Measurements from ENCODE around the gene ADAMTS9. TPM values are rescaled to one million over a fixed set of nuclear protein-coding genes. Genes with fewer than 3 reads are reported as not detected.

ADAMTS9 gene
- total and polyA plus RNA-seq, 2 of the 13 experiments (the other 11 are each of a cell fraction or from before 2014, with no cell fraction given) = 0.02 to 0.09 TPM

DNA sequence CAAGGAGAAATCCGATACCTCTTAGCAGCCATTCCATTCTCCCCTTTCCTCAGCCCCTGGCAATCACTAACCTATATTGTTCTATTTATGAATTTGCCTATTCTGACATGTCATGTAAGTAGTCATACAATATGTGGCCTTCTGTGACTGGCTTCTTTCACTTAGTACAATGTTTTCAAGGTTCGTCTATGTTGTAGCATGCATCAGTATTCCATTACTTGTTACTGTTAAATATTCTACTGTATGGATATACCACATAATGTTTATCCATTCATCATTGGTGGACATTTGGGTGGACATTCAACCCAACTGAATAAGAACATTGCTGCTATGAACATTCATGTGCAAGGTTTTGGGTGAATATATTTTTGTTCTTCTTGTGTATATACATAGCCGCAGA is 23.4 kb downstream of the ADAMTS9 start (continued):
- TF ChIP-seq, protein P1, sequence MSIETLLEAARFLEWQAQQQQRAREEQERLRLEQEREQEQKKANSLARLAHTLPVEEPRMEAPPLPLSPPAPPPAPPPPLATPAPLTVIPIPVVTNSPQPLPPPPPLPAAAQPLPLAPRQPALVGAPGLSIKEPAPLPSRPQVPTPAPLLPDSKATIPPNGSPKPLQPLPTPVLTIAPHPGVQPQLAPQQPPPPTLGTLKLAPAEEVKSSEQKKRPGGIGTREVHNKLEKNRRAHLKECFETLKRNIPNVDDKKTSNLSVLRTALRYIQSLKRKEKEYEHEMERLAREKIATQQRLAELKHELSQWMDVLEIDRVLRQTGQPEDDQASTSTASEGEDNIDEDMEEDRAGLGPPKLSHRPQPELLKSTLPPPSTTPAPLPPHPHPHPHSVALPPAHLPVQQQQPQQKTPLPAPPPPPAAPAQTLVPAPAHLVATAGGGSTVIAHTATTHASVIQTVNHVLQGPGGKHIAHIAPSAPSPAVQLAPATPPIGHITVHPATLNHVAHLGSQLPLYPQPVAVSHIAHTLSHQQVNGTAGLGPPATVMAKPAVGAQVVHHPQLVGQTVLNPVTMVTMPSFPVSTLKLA (IDR thresholded peaks at IDR 0.05) = no peak
- TF ChIP-seq RFXAP (CRISPR knock-in tag; IDR thresholded peaks at IDR 0.05; ENCODE audit: borderline replicate concordance) (no peak), ZNF720 (CRISPR knock-in tag; IDR thresholded peaks at IDR 0.05) (no peak), CAMTA2 (CRISPR knock-in tag; IDR thresholded peaks at IDR 0.05; ENCODE audit: borderline replicate concordance) (no peak), ZIK1 (CRISPR knock-in tag; IDR thresholded peaks at IDR 0.05; ENCODE audit: borderline replicate concordance, low read depth) (no peak), HOXA9 (CRISPR knock-in tag; IDR thresholded peaks at IDR 0.05; ENCODE audit: borderline replicate concordance) (no peak), NPAS2 (CRISPR knock-in tag; IDR thresholded peaks at IDR 0.05; ENCODE audit: borderline replicate concordance) (no peak)
- TF ChIP-seq, protein P2, sequence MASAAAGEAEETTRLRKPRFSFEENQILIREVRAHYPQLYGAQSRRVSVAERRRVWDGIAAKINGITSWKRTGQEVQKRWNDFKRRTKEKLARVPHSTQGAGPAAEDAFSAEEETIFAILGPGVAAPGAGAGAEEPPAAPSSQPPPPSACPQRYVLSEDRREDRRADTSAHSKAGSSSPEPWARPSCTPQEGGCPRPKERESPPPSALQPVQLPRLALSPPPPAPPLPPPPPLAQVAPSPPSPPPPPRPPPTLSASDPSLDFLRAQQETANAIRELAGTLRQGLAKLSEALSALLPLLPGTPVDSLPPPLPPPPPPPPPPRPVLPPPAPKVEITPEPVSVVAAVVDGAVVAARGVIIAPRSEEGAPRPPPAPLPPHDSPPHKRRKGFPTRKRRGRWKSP (CRISPR knock-in tag; IDR thresholded peaks at IDR 0.05) = no peak
- TF ChIP-seq, protein P3, sequence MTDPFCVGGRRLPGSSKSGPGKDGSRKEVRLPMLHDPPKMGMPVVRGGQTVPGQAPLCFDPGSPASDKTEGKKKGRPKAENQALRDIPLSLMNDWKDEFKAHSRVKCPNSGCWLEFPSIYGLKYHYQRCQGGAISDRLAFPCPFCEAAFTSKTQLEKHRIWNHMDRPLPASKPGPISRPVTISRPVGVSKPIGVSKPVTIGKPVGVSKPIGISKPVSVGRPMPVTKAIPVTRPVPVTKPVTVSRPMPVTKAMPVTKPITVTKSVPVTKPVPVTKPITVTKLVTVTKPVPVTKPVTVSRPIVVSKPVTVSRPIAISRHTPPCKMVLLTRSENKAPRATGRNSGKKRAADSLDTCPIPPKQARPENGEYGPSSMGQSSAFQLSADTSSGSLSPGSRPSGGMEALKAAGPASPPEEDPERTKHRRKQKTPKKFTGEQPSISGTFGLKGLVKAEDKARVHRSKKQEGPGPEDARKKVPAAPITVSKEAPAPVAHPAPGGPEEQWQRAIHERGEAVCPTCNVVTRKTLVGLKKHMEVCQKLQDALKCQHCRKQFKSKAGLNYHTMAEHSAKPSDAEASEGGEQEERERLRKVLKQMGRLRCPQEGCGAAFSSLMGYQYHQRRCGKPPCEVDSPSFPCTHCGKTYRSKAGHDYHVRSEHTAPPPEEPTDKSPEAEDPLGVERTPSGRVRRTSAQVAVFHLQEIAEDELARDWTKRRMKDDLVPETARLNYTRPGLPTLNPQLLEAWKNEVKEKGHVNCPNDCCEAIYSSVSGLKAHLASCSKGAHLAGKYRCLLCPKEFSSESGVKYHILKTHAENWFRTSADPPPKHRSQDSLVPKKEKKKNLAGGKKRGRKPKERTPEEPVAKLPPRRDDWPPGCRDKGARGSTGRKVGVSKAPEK (CRISPR knock-in tag; IDR thresholded peaks at IDR 0.05; ENCODE audit: borderline replicate concordance) = no peak
- TF ChIP-seq, protein P4, sequence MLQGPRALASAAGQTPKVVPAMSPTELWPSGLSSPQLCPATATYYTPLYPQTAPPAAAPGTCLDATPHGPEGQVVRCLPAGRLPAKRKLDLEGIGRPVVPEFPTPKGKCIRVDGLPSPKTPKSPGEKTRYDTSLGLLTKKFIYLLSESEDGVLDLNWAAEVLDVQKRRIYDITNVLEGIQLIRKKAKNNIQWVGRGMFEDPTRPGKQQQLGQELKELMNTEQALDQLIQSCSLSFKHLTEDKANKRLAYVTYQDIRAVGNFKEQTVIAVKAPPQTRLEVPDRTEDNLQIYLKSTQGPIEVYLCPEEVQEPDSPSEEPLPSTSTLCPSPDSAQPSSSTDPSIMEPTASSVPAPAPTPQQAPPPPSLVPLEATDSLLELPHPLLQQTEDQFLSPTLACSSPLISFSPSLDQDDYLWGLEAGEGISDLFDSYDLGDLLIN (CRISPR knock-in tag; IDR thresholded peaks at IDR 0.05; ENCODE audit: borderline replicate concordance) = no peak
